Astrocyte (in vitro differentiated cells and primary cell): Measurements from ENCODE around the gene HEXIM1. TPM values are rescaled to one million over a fixed set of nuclear protein-coding genes. Genes with fewer than 3 reads are reported as not detected.

Experiments used
- DNase-seq: peaks from one replicate; pipeline ENCODE4 v3.0.0-alpha.2; 2010; ENCODE audit warnings: low read depth
- FAIRE-seq: peaks from 2 replicates; lab custom pipeline; 2011; peaks lifted over from hg19 to GRCh38; lab: Jason Lieb, UNC
- H2AFZ ChIP-seq: 2 replicates; pipeline ENCODE4 v1.6.0; 2012; ENCODE audit warnings: low read depth, low read length, inconsistent platforms
- H3K27ac ChIP-seq: 2 replicates; pipeline ENCODE4 v1.5.1; 2011; ENCODE audit warnings: low read depth, low read length, inconsistent platforms
- H3K27me3 ChIP-seq: 2 replicates; pipeline ENCODE4 v1.6.0; 2011; ENCODE audit warnings: low read length, inconsistent platforms; ENCODE audit not compliant: insufficient read depth
- H3K36me3 ChIP-seq: 2 replicates; pipeline ENCODE4 v1.5.1; 2011; ENCODE audit warnings: low read length, inconsistent platforms; ENCODE audit not compliant: insufficient read depth
- H3K4me1 ChIP-seq: 2 replicates; pipeline ENCODE4 v1.5.1; 2011; ENCODE audit warnings: low read length, inconsistent platforms; ENCODE audit not compliant: insufficient read depth
- H3K4me2 ChIP-seq: 2 replicates; pipeline ENCODE4 v1.6.0; 2012; ENCODE audit warnings: low read length, inconsistent platforms
- H3K4me3 ChIP-seq: 2 replicates; pipeline ENCODE4 v1.5.1; 2011; ENCODE audit warnings: low read depth, mild to moderate bottlenecking, low read length, inconsistent platforms; ENCODE audit not compliant: insufficient read depth
- H3K79me2 ChIP-seq: 2 replicates; pipeline ENCODE4 v1.6.0; 2012; ENCODE audit warnings: mild to moderate bottlenecking, low read length, inconsistent platforms; ENCODE audit not compliant: insufficient read depth
- H3K9ac ChIP-seq: 2 replicates; pipeline ENCODE4 v1.6.0; 2012; ENCODE audit warnings: mild to moderate bottlenecking, low read length, inconsistent platforms
- H3K9me3 ChIP-seq: 2 replicates; pipeline ENCODE4 v1.5.1; 2012; ENCODE audit warnings: low read depth, mild to moderate bottlenecking, low read length, inconsistent platforms; ENCODE audit not compliant: insufficient read depth
- H4K20me1 ChIP-seq: 2 replicates; pipeline ENCODE4 v1.6.0; 2012; ENCODE audit warnings: low read length, inconsistent platforms; ENCODE audit not compliant: insufficient read depth
- H3K27ac Mint-ChIP-seq: one replicate; pipeline ENCODE4 v1.8.0; 2021; ENCODE audit warnings: mild to moderate bottlenecking, mixed read lengths; ENCODE audit not compliant: unreplicated experiment
- H3K27me3 Mint-ChIP-seq: one replicate; pipeline ENCODE4 v1.8.0; 2021; ENCODE audit warnings: low read depth, mixed read lengths; ENCODE audit not compliant: unreplicated experiment
- H3K36me3 Mint-ChIP-seq: one replicate; pipeline ENCODE4 v1.8.0; 2021; ENCODE audit warnings: low read depth, mixed read lengths; ENCODE audit not compliant: unreplicated experiment
- H3K4me1 Mint-ChIP-seq: one replicate; pipeline ENCODE4 v1.8.0; 2021; ENCODE audit warnings: low read depth, mixed read lengths; ENCODE audit not compliant: unreplicated experiment
- H3K4me3 Mint-ChIP-seq: one replicate; pipeline ENCODE4 v1.8.0; 2021; ENCODE audit warnings: mild to moderate bottlenecking, moderate library complexity, mixed read lengths; ENCODE audit not compliant: unreplicated experiment
- H3K9me3 Mint-ChIP-seq: one replicate; pipeline ENCODE4 v1.8.0; 2021; ENCODE audit warnings: mild to moderate bottlenecking, mixed read lengths; ENCODE audit not compliant: unreplicated experiment
- EZH2 ChIP-seq: IDR thresholded peaks from 2 replicates; pipeline ENCODE4 v1.6.1; 2012; ENCODE audit warnings: mild to moderate bottlenecking, low read length, inconsistent platforms; ENCODE audit not compliant: insufficient read depth
- total RNA-seq: library from RNA; stranded (reverse); gene quantifications from 2 replicates; pipeline ENCODE4 v1.2.1, GENCODE V29; 2021
- TF ChIP-seq, protein P1 (sequence below): IDR thresholded peaks from 2 replicates; pipeline ENCODE4 v1.5.1; 2011; ENCODE audit warnings: low read depth, mild to moderate bottlenecking, inconsistent platforms, low read length, moderate library complexity; ENCODE audit not compliant: insufficient read depth

Gene HEXIM1
- total RNA-seq, 1 donor from 2014 or later, result 44.5 TPM

DNA sequence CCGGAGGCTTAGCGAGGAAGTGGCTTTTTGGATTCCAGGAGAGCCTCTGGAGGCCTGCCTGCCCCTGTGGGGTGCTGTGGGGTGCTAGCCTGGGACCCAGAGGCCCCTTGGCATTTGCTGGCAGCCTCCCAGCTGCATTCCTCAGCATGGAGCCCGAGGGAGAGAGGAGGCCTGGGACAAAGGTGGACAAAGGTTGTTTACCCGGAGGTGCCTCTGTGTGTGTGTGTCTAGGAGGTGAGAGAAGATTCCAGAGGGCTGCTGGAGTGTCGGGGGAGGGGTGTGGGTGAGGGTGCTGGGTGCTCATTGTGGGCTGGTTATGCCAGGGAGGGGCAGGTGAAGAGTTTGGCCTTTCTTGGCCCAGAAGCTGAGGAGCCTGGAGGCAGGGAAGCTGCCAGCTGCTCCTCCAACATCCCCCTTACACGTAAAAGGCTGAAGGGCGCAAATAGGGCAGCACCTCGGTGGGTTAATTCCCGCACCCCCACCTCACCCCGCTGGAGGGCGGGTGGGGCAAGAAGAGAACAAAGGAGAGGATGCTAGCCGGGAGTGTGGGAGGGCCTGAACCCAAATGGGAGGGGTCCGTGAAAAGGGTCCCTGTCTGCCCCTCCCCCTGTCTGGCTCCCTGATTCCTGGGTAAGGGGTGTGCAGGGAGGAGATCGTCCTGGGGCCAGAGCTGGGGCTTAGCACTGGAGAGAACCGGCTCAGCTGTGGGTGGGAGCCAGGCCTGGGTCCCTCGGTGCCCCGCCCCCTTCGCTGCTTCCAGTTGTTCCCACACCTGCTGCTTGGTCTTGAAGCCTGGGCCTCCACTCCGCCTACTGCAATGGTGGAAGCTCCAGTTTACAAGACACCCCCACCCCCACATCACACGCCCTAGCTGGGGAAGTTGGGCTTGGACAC, 23.3 kb downstream of the HEXIM1 start:
- H3K4me2 ChIP-seq, result peak overlapping the region; percentile 71
- peak overlapping the region; percentile 19 for H3K4me3 ChIP-seq
- H3K36me3 ChIP-seq, result no peaks in the 10 kb centered on the region
- H3K36me3 Mint-ChIP-seq, result peaks cover 9% of the 10 kb centered on the region
- no peaks in the 10 kb centered on the region for H3K27me3 Mint-ChIP-seq
- H3K9ac ChIP-seq, result peak overlapping the region; percentile 67
- H3K27ac Mint-ChIP-seq, result peak overlapping the region; percentile 94
- H3K4me3 Mint-ChIP-seq, result no peak overlapping the region
- H2AFZ ChIP-seq, result peak overlapping the region; percentile 72
- DNase-seq (no peak), FAIRE-seq (no peak)
- peaks cover 23% of the 10 kb centered on the region for H3K4me1 Mint-ChIP-seq
- H3K9me3 ChIP-seq, result no peaks in the 10 kb centered on the region
- peak overlapping the region; percentile 62 for H3K27ac ChIP-seq
- TF ChIP-seq EZH2, result no peak
- TF ChIP-seq, protein P1, sequence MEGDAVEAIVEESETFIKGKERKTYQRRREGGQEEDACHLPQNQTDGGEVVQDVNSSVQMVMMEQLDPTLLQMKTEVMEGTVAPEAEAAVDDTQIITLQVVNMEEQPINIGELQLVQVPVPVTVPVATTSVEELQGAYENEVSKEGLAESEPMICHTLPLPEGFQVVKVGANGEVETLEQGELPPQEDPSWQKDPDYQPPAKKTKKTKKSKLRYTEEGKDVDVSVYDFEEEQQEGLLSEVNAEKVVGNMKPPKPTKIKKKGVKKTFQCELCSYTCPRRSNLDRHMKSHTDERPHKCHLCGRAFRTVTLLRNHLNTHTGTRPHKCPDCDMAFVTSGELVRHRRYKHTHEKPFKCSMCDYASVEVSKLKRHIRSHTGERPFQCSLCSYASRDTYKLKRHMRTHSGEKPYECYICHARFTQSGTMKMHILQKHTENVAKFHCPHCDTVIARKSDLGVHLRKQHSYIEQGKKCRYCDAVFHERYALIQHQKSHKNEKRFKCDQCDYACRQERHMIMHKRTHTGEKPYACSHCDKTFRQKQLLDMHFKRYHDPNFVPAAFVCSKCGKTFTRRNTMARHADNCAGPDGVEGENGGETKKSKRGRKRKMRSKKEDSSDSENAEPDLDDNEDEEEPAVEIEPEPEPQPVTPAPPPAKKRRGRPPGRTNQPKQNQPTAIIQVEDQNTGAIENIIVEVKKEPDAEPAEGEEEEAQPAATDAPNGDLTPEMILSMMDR, result no peak
- H3K4me1 ChIP-seq, result peaks cover 31% of the 10 kb centered on the region
- H4K20me1 ChIP-seq, result no peaks in the 10 kb centered on the region
- H3K9me3 Mint-ChIP-seq, result no peaks in the 10 kb centered on the region
- no peaks in the 10 kb centered on the region for H3K79me2 ChIP-seq
- H3K27me3 ChIP-seq, result no peaks in the 10 kb centered on the region

DNA sequence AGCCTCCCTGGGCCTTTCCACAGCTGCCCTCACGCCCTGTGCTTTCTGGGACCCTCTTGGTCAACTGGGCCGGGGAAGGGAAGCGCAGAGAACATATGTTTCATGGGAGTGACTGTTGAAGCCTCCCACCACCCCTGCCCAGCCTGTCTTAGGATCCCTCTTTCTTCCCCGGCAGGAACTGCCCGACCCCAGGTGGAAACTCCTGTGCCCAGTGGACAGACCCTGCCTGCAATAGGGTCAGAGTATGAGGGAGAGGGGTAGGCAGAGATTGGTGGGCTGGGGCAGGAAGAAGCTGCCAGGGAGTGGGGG, 23.9 kb downstream of the HEXIM1 start:
- Mint-ChIP-seq H3K9me3 (no peaks in the 10 kb centered on the region), H3K4me3 (no peak overlapping the region), H3K27me3 (no peaks in the 10 kb centered on the region), H3K36me3 (peaks cover 9% of the 10 kb centered on the region), H3K4me1 (peaks cover 23% of the 10 kb centered on the region), H3K27ac (peak overlapping the region; percentile 81)
- DNase-seq (no peak), FAIRE-seq (no peak)
- no peaks in the 10 kb centered on the region for H3K36me3 ChIP-seq
- H3K4me3 ChIP-seq, result no peak overlapping the region
- peak overlapping the region; percentile 71 for H3K4me2 ChIP-seq
- H3K4me1 ChIP-seq, result peaks cover 31% of the 10 kb centered on the region
- H3K27me3 ChIP-seq, result no peaks in the 10 kb centered on the region
- TF ChIP-seq, protein P1, result no peak
- TF ChIP-seq EZH2, result no peak
- peak overlapping the region; percentile 42 for H3K27ac ChIP-seq
- no peaks in the 10 kb centered on the region for H3K9me3 ChIP-seq
- peak overlapping the region; percentile 18 for H3K9ac ChIP-seq
- H3K79me2 ChIP-seq, result no peaks in the 10 kb centered on the region
- no peaks in the 10 kb centered on the region for H4K20me1 ChIP-seq
- peak overlapping the region; percentile 72 for H2AFZ ChIP-seq
